Fibroblast of lung (primary cell): Measurements from ENCODE around the gene FGR. TPM values are rescaled to one million over a fixed set of nuclear protein-coding genes. Genes with fewer than 3 reads are reported as not detected.

Experiments used
- DNase-seq, 2 donors: peaks; one replicate each; pipeline versions ENCODE4 v3.0.0 to v3.0.0-alpha.2; 2010; ENCODE audit warnings: low read depth in 2 of 2
- H2AFZ ChIP-seq: 2 replicates; pipeline ENCODE4 v1.5.1; 2012; ENCODE audit warnings: low read length, control low read depth, inconsistent platforms
- H3K27ac ChIP-seq: 2 replicates; pipeline ENCODE4 v1.5.1; 2011; ENCODE audit warnings: low read length, control low read depth; ENCODE audit not compliant: insufficient read depth
- H3K27me3 ChIP-seq: 2 replicates; pipeline ENCODE4 v1.5.1; 2011; ENCODE audit warnings: mild to moderate bottlenecking, low read length; ENCODE audit not compliant: control insufficient read depth, insufficient read depth
- H3K36me3 ChIP-seq: 2 replicates; pipeline ENCODE4 v1.5.1; 2011; ENCODE audit warnings: low read length; ENCODE audit not compliant: control insufficient read depth, insufficient read depth
- H3K4me1 ChIP-seq: 2 replicates; pipeline ENCODE4 v1.5.1; 2011; ENCODE audit warnings: low read length; ENCODE audit not compliant: control insufficient read depth, insufficient read depth; ENCODE audit errors: extremely low read depth
- H3K4me2 ChIP-seq: 2 replicates; pipeline ENCODE4 v1.5.1; 2011; ENCODE audit warnings: low read length, control low read depth; ENCODE audit not compliant: insufficient read depth; ENCODE audit errors: extremely low read depth
- H3K4me3 ChIP-seq, 4 experiments: fragments of 200-600 bp in 1 of 4; sonication (generic) in 1 of 4; replicated peaks in 1 of 4; 2 replicates each; pipeline ENCODE4 v1.5.1; 2011 to 2016; ENCODE audit warnings: low read length in 4 of 4, low read depth in 3 of 4, mild to moderate bottlenecking in 3 of 4, control low read depth in 2 of 4, inconsistent platforms in 1 of 4, mixed read lengths in 1 of 4; ENCODE audit not compliant: insufficient read depth in 1 of 4; ENCODE audit errors: control extremely low read depth in 1 of 4
- H3K79me2 ChIP-seq: 2 replicates; pipeline ENCODE4 v1.5.1; 2012; ENCODE audit warnings: mild to moderate bottlenecking, low read length, inconsistent platforms; ENCODE audit not compliant: control insufficient read depth, insufficient read depth
- H3K9ac ChIP-seq: 2 replicates; pipeline ENCODE4 v1.5.1; 2011; ENCODE audit warnings: mild to moderate bottlenecking, low read length, control low read depth; ENCODE audit not compliant: insufficient read depth
- H3K9me3 ChIP-seq: 2 replicates; pipeline ENCODE4 v1.5.1; 2012; ENCODE audit warnings: low read depth, low read length; ENCODE audit not compliant: control insufficient read depth, insufficient read depth
- H4K20me1 ChIP-seq: 2 replicates; pipeline ENCODE4 v1.5.1; 2011; ENCODE audit warnings: low read length; ENCODE audit not compliant: control insufficient read depth, insufficient read depth; ENCODE audit errors: extremely low read depth
- EZH2 ChIP-seq: IDR thresholded peaks from 2 replicates; pipeline ENCODE4 v1.5.1; 2012; ENCODE audit warnings: low read length, control low read depth, mild to moderate bottlenecking; ENCODE audit errors: missing control alignments
- polyA plus RNA-seq, 2 donors: library from polyadenylated mRNA; depleted of rRNA in 1 of 2; stranded (reverse) in 1 of 2; unstranded in 1 of 2; fragments of >200 nt; gene quantifications; 2 replicates each; pipeline ENCODE4 v1.2.1, GENCODE V29; 2011 to 2012; ENCODE audit warnings: missing spikeins in 1 of 2
- total RNA-seq: library from RNA; depleted of rRNA; stranded (reverse); fragments of >200 nt; gene quantifications from 2 replicates; pipeline ENCODE4 v1.2.1, GENCODE V29; 2014
- TF ChIP-seq, protein P1 (sequence below), 2 donors: IDR thresholded peaks in 1 of 2; conservative IDR thresholded peaks in 1 of 2; 1 replicate in 1 of 2; 2 replicates in 1 of 2; pipeline ENCODE4 v1.5.1; 2011 to 2012; ENCODE audit warnings: low read length in 2 of 2, control low read depth in 1 of 2, inconsistent platforms in 1 of 2, low read depth in 1 of 2, mild to moderate bottlenecking in 1 of 2

FGR gene
- total and polyA plus RNA-seq, 2 donors (not counting 1 experiment from before 2014, with no cell fraction given) = not detected

DNA sequence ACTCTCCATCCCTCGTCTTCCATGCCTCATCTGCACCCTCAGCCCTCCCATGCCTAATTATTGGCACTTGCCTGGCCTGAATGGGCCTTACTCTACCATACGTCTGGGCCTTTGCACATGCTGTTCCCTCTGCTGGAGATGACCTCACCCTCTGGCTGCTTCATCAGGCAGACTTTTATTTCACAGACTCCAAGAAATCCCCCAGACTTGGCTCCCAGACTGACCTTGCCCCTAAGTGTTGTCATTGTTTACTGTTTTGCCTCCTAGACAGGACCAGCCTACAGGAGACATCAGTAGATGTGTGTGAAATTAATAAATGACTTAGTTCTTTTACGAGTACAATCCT, 25.8 kb downstream of the FGR start:
- no peak for DNase-seq
- no peak overlapping the region for H3K4me3 ChIP-seq
- no peaks in the 10 kb centered on the region for H4K20me1 ChIP-seq
- no peak overlapping the region for H3K4me2 ChIP-seq
- peaks cover 11% of the 10 kb centered on the region for H3K4me1 ChIP-seq
- no peaks in the 10 kb centered on the region for H3K36me3 ChIP-seq
- TF ChIP-seq EZH2 = no peak
- TF ChIP-seq, protein P1, sequence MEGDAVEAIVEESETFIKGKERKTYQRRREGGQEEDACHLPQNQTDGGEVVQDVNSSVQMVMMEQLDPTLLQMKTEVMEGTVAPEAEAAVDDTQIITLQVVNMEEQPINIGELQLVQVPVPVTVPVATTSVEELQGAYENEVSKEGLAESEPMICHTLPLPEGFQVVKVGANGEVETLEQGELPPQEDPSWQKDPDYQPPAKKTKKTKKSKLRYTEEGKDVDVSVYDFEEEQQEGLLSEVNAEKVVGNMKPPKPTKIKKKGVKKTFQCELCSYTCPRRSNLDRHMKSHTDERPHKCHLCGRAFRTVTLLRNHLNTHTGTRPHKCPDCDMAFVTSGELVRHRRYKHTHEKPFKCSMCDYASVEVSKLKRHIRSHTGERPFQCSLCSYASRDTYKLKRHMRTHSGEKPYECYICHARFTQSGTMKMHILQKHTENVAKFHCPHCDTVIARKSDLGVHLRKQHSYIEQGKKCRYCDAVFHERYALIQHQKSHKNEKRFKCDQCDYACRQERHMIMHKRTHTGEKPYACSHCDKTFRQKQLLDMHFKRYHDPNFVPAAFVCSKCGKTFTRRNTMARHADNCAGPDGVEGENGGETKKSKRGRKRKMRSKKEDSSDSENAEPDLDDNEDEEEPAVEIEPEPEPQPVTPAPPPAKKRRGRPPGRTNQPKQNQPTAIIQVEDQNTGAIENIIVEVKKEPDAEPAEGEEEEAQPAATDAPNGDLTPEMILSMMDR (conservative IDR thresholded peaks at IDR 0.05 in 1 of 2, IDR thresholded peaks at IDR 0.05 in 1 of 2; ENCODE audit: low read depth in 1 of 2, low read length in 2 of 2) = no peak
- H3K9ac ChIP-seq = no peak overlapping the region
- no peak overlapping the region for H2AFZ ChIP-seq
- no peaks in the 10 kb centered on the region for H3K79me2 ChIP-seq
- H3K27me3 ChIP-seq = peaks cover 25% of the 10 kb centered on the region
- H3K9me3 ChIP-seq = no peaks in the 10 kb centered on the region
- no peak overlapping the region for H3K27ac ChIP-seq

DNA sequence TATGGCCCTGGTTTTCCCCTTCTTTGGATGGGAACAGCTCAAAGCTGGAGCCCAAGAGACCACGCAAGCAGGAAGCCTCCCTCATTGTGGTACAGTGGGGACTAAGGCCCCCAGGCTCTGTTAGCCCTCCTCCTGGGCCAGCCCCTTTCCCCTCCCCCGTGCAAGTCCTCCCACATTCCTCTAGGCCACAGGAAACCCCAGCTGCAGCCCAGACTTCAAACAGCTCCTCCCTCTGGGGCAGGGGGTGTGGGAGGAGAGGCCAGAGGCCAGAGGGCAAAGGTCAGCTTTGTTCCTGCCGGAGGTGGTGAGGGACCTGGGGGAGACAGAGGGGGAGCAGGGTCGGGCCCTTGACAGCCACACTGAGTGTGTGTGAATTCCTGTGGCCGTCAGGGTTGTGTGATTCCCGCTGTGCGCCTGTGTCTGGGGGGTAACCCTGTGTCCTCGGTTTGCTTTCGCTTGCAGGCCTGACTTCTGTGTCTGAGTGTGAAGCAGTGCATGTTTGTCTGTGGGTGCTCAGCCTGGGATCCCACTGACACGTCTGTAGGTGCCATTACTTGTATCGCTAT, 27.7 kb downstream of the FGR start:
- no peak for DNase-seq
- no peak overlapping the region for H2AFZ ChIP-seq
- H3K9me3 ChIP-seq = no peaks in the 10 kb centered on the region
- H3K4me2 ChIP-seq = no peak overlapping the region
- peaks cover 9% of the 10 kb centered on the region for H3K79me2 ChIP-seq
- no peak overlapping the region for H3K4me3 ChIP-seq
- no peak for TF ChIP-seq EZH2
- TF ChIP-seq, protein P1 (conservative IDR thresholded peaks at IDR 0.05 in 1 of 2, IDR thresholded peaks at IDR 0.05 in 1 of 2; ENCODE audit: low read depth in 1 of 2, low read length in 2 of 2) = no peak
- H3K27me3 ChIP-seq = peaks cover 19% of the 10 kb centered on the region
- H3K9ac ChIP-seq = no peak overlapping the region
- H3K4me1 ChIP-seq = peaks cover 11% of the 10 kb centered on the region
- H3K27ac ChIP-seq = no peak overlapping the region
- no peaks in the 10 kb centered on the region for H3K36me3 ChIP-seq
- no peaks in the 10 kb centered on the region for H4K20me1 ChIP-seq

DNA sequence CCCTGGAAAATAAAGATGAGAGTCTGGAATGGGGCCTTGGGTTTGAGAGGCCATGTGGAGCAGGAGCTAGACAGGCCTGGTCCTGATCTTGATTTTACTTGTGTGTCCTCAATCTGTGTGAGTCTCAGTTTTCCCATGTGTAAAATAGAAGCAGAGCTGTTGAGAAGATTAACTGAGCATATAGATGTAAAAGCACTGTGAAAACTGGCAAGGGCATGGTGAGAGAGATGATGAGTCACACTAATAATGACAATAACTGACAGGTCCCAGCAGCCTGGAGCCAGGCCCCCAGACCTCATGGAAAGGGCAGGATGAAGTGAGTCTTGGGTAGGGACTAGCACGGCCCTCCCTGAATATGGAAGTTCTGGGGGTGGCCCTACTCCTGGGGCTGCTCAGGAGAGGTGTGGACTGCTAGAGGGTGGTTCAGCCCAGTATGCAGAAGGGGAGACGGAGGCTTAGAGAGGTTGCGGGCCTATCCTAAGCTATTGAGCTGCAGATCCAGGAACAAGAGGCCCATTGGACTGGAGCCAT, 28.2 kb downstream of the FGR start:
- peak overlapping the region; percentile 23 for H3K9ac ChIP-seq
- H3K36me3 ChIP-seq = no peaks in the 10 kb centered on the region
- H3K9me3 ChIP-seq = no peaks in the 10 kb centered on the region
- no peak overlapping the region for H2AFZ ChIP-seq
- H3K79me2 ChIP-seq = peaks cover 14% of the 10 kb centered on the region
- no peak overlapping the region for H3K4me3 ChIP-seq
- H4K20me1 ChIP-seq = no peaks in the 10 kb centered on the region
- H3K27ac ChIP-seq = peak overlapping the region; percentile 37
- DNase-seq = peak in 1 of 2 donors; percentile 43
- TF ChIP-seq, protein P1 (conservative IDR thresholded peaks at IDR 0.05 in 1 of 2, IDR thresholded peaks at IDR 0.05 in 1 of 2; ENCODE audit: low read depth in 1 of 2, low read length in 2 of 2) = no peak
- TF ChIP-seq EZH2 = no peak
- peak overlapping the region; percentile 44 for H3K4me2 ChIP-seq
- H3K4me1 ChIP-seq = peaks cover 11% of the 10 kb centered on the region
- H3K27me3 ChIP-seq = peaks cover 15% of the 10 kb centered on the region
